Thoracic aorta (tissue), 2 donors: Measurements from ENCODE around the gene CNBD2. TPM values are rescaled to one million over a fixed set of nuclear protein-coding genes. Genes with fewer than 3 reads are reported as not detected.

Experiments used
- ATAC-seq: fragments of 150-250 bp; one replicate; pipeline ENCODE4 v1.8.0; 2017; ENCODE audit warnings: low read depth; ENCODE audit not compliant: insufficient number of reproducible peaks, low FRiP score
- DNase-seq: peaks from one replicate; pipeline ENCODE4 v3.0.0-alpha.2; 2020; ENCODE audit warnings: low spot score
- H3K27ac ChIP-seq, 2 donors: fragments of 200-600 bp; sonication (generic); 1 replicate in 1 of 2; 2 replicates in 1 of 2; pipeline ENCODE4 v1.5.1; 2016; ENCODE audit warnings: mild to moderate bottlenecking in 2 of 2, moderate library complexity in 2 of 2
- H3K27me3 ChIP-seq: fragments of 200-600 bp; sonication (generic); replicated peaks from 2 replicates; pipeline ENCODE4 v1.6.0; 2016; ENCODE audit warnings: mild to moderate bottlenecking; ENCODE audit not compliant: insufficient read depth
- H3K36me3 ChIP-seq: fragments of 200-600 bp; sonication (generic); one replicate; pipeline ENCODE4 v1.5.1; 2016
- H3K4me1 ChIP-seq, 2 donors: fragments of 200-600 bp; sonication (generic); 1 replicate in 1 of 2; 2 replicates in 1 of 2; pipeline versions ENCODE4 v1.5.1 to v1.6.0; 2016; ENCODE audit warnings: low read depth in 2 of 2, mild to moderate bottlenecking in 1 of 2; ENCODE audit not compliant: control insufficient read depth in 1 of 2
- H3K4me3 ChIP-seq: fragments of 200-600 bp; sonication (generic); 2 replicates; pipeline ENCODE4 v1.5.1; 2016; ENCODE audit warnings: mild to moderate bottlenecking
- H3K9me3 ChIP-seq: fragments of 200-600 bp; sonication (generic); 2 replicates; pipeline ENCODE4 v1.5.1; 2016
- total RNA-seq, 2 donors: library from RNA; depleted of rRNA; stranded (reverse); fragments of >200 nt; gene quantifications; one replicate each; pipeline versions ENCODE4 v1.1.0 to v1.2.3, GENCODE V29; 2016
- TF ChIP-seq, protein P1 (sequence below): fragments of 200-600 bp; sonication (generic); IDR thresholded peaks from one replicate; pipeline ENCODE4 v1.5.1; 2019; ENCODE audit warnings: antibody characterized with exemption

Gene CNBD2
- total RNA-seq, 2 donors from 2014 or later = 1.2 to 2.6 TPM

DNA sequence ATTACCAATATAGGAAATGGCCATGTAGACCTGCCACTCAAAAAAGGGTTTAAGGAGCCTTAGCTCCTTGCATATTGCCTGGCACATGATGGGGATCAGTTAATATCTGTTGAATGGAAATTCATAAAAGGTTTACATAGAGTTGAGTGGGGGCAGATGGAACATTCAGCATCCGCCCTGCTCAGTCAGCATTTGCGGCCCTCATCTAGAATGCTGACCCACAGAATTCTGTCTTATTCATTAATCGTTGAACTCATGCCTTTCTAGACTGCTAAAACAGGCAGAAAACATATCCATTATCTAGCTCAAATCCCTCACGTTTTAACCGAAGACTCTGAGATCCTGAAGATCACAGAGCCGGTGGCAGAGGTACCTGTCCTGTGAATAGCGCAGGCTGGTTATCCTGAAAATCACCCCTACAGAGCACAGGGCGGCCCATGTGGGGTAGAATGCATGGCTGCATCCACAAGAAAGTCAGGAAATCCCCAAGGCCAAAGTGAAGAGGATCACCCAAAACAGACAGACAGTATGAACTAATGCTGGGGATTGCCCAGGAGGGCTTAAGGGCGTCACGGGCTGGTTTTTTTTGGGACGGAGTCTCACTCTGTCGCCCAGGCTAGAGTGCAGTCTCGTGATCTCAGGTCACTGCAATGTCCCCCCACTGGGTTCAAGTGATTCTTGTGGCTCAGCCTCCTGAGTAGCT is 59.9 kb downstream of the CNBD2 start:
- no peak overlapping the region for H3K27ac ChIP-seq
- no peaks in the 10 kb centered on the region for H3K9me3 ChIP-seq
- no peak for DNase-seq
- TF ChIP-seq, protein P1, sequence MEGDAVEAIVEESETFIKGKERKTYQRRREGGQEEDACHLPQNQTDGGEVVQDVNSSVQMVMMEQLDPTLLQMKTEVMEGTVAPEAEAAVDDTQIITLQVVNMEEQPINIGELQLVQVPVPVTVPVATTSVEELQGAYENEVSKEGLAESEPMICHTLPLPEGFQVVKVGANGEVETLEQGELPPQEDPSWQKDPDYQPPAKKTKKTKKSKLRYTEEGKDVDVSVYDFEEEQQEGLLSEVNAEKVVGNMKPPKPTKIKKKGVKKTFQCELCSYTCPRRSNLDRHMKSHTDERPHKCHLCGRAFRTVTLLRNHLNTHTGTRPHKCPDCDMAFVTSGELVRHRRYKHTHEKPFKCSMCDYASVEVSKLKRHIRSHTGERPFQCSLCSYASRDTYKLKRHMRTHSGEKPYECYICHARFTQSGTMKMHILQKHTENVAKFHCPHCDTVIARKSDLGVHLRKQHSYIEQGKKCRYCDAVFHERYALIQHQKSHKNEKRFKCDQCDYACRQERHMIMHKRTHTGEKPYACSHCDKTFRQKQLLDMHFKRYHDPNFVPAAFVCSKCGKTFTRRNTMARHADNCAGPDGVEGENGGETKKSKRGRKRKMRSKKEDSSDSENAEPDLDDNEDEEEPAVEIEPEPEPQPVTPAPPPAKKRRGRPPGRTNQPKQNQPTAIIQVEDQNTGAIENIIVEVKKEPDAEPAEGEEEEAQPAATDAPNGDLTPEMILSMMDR = no peak
- H3K4me1 ChIP-seq = no peaks in the 10 kb centered on the region
- no peaks in the 10 kb centered on the region for H3K36me3 ChIP-seq
- ATAC-seq = no peak
- no peak overlapping the region for H3K4me3 ChIP-seq
- H3K27me3 ChIP-seq = no peaks in the 10 kb centered on the region

- DNase-seq (no peak), ATAC-seq (no peak)
- H3K27me3 ChIP-seq = no peaks in the 10 kb centered on the region
- no peaks in the 10 kb centered on the region for H3K9me3 ChIP-seq
- no peak overlapping the region for H3K27ac ChIP-seq
- no peaks in the 10 kb centered on the region for H3K36me3 ChIP-seq
- TF ChIP-seq, protein P1 = no peak
- no peaks in the 10 kb centered on the region for H3K4me1 ChIP-seq
- H3K4me3 ChIP-seq = no peak overlapping the region
Measured at GRCh38 chr20:36030149-36030548, 61.8 kb downstream of the CNBD2 start.

DNA sequence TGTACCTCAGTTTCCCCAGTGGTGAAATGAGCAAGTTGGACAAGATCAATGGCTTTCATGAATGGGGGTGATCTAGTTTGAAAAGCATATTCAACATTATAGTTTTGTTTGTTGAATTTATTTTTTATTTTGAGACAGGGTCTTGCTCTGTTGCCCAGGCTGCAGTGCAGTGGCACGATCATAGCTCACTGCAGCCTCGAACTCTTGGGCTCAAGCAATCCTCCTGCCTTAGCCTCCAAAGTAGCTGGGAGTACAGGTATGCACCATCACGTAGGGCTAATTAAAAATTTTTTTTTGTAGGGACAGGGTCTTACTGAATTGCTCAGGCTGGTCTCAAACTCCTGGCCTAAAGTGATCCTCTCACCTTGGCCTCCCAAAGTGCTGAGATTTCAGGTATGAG is 63.4 kb downstream of the CNBD2 start:
- Histone ChIP-seq H3K4me3 (no peak overlapping the region), H3K27ac (no peak overlapping the region), H3K27me3 (no peaks in the 10 kb centered on the region), H3K9me3 (no peaks in the 10 kb centered on the region), H3K4me1 (no peaks in the 10 kb centered on the region), H3K36me3 (no peaks in the 10 kb centered on the region)
- TF ChIP-seq, protein P1 = no peak
- ATAC-seq (no peak), DNase-seq (no peak)

GRCh38 chr20:36034875-36035274 is 66.5 kb downstream of the CNBD2 start:
- H3K27me3 ChIP-seq = no peaks in the 10 kb centered on the region
- no peaks in the 10 kb centered on the region for H3K9me3 ChIP-seq
- TF ChIP-seq, protein P1 = no peak
- H3K4me3 ChIP-seq = no peak overlapping the region
- no peaks in the 10 kb centered on the region for H3K36me3 ChIP-seq
- no peaks in the 10 kb centered on the region for H3K4me1 ChIP-seq
- no peak overlapping the region for H3K27ac ChIP-seq
- DNase-seq = no peak
- no peak for ATAC-seq

DNA sequence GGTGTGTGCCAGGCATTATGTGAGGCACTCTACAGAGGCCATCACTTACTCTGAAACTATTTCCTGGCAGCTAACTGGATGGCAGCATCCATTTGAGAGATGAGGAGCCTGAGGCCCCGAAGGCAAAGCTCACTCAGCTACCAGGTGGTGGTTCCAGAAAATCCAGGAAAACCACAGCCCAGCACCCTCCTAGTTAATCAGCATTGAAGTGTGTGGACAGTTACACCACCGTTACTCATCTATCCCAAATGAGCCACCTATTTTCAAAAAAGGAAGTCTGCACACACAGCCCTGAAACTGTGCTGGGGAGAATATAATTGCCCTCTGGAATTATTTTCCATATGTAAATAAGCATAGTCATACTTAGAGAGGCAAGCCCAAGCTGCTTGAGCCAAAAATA is 67.4 kb downstream of the CNBD2 start:
- TF ChIP-seq, protein P1 = no peak
- ATAC-seq (no peak), DNase-seq (no peak)
- Histone ChIP-seq H3K36me3 (no peaks in the 10 kb centered on the region), H3K4me3 (no peak overlapping the region), H3K27me3 (no peaks in the 10 kb centered on the region), H3K4me1 (no peaks in the 10 kb centered on the region), H3K9me3 (no peaks in the 10 kb centered on the region), H3K27ac (no peak overlapping the region)
